GM12873 (cell line): ENCODE results near the gene DAPK1.

Experiments used
- CTCF ChIP-seq: IDR thresholded peaks from 2 replicates; pipeline ENCODE4 v1.5.1; 2012; ENCODE audit warnings: low read depth, mild to moderate bottlenecking, moderate library complexity, low read length, control low read depth; ENCODE audit not compliant: insufficient read depth; ENCODE audit errors: missing control alignments

Gene DAPK1

GRCh38 chr9:87673446-87674120 lies 175.9 kb downstream of the DAPK1 start:
- TF ChIP-seq CTCF, result no peak

GRCh38 chr9:87674565-87675299 lies 177.1 kb downstream of the DAPK1 start:
- no peak for TF ChIP-seq CTCF

GRCh38 chr9:87675906-87676515 lies 178.3 kb downstream of the DAPK1 start:
- no peak for TF ChIP-seq CTCF

- no peak for TF ChIP-seq CTCF
Observed at GRCh38 chr9:87676976-87677775, 179.5 kb downstream of the DAPK1 start.

- no peak for TF ChIP-seq CTCF
Observed at GRCh38 chr9:87677776-87678587, 180.3 kb downstream of the DAPK1 start.

- peak; percentile 72 for TF ChIP-seq CTCF
Observed at GRCh38 chr9:87678650-87679355, 181.1 kb downstream of the DAPK1 start.
